GM18498 (cell line): Measurements from ENCODE around the gene HNF1B.
"Not testable (repeated sequence)": the region's sequence is repeated elsewhere in the genome, so short reads cannot be mapped to it uniquely, and the experiment has no call there.

ENCODE experiments used
- ATAC-seq: cut with Tn5 transposase; IDR thresholded peaks from one replicate; pipeline ENCODE4 v1.9.1; 2021; ENCODE audit warnings: mild to moderate bottlenecking, moderate library complexity; ENCODE audit not compliant: unreplicated experiment

The HNF1B gene

GRCh38 chr17:37708008-37708615 lies 36.7 kb downstream of the HNF1B start:
- no peak for ATAC-seq

- no peak for ATAC-seq
These were observed 38.4 kb downstream of the HNF1B start for GRCh38 chr17:37706446-37706845.

GRCh38 chr17:37702598-37702997 lies 42.3 kb downstream of the HNF1B start:
- no peak for ATAC-seq

- ATAC-seq, result no peak
These were observed 43.4 kb downstream of the HNF1B start for GRCh38 chr17:37701496-37701898.

- ATAC-seq, result no peak
These were observed 44.0 kb downstream of the HNF1B start for GRCh38 chr17:37700881-37701280.

- ATAC-seq, result no peak
These were observed 45.4 kb downstream of the HNF1B start for GRCh38 chr17:37699285-37699973.

GRCh38 chr17:37698911-37699255 lies 46.0 kb downstream of the HNF1B start:
- ATAC-seq, result no peak

GRCh38 chr17:37698132-37698910 lies 46.5 kb downstream of the HNF1B start:
- ATAC-seq, result no peak

GRCh38 chr17:37697381-37697780 lies 47.5 kb downstream of the HNF1B start:
- no peak for ATAC-seq

- no peak for ATAC-seq
These were observed 48.5 kb downstream of the HNF1B start for GRCh38 chr17:37696366-37696765.

GRCh38 chr17:37695726-37696125 lies 49.1 kb downstream of the HNF1B start:
- no peak for ATAC-seq

- ATAC-seq, result no peak
These were observed 50.1 kb downstream of the HNF1B start for GRCh38 chr17:37694734-37695133.

GRCh38 chr17:37693328-37693727 lies 51.5 kb downstream of the HNF1B start:
- no peak for ATAC-seq

- ATAC-seq, result no peak
These were observed 53.1 kb downstream of the HNF1B start for GRCh38 chr17:37691807-37692206.

- no peak for ATAC-seq
These were observed 55.5 kb downstream of the HNF1B start for GRCh38 chr17:37689317-37689716.

GRCh38 chr17:37683454-37683984 lies 61.3 kb downstream of the HNF1B start:
- ATAC-seq, result no peak

- ATAC-seq, result no peak
These were observed 62.9 kb downstream of the HNF1B start for GRCh38 chr17:37682007-37682406.

GRCh38 chr17:37679995-37680394 lies 64.9 kb downstream of the HNF1B start:
- not testable (repeated sequence) for ATAC-seq

GRCh38 chr17:37678036-37678435 lies 66.8 kb downstream of the HNF1B start:
- ATAC-seq, result no peak

GRCh38 chr17:37677021-37677420 lies 67.8 kb downstream of the HNF1B start:
- ATAC-seq, result no peak

GRCh38 chr17:37676115-37676925 lies 68.5 kb downstream of the HNF1B start:
- ATAC-seq, result no peak
